Measurements from ENCODE around the gene CSHL1. TPM values are rescaled to one million over a fixed set of nuclear protein-coding genes. Genes with fewer than 3 reads are reported as not detected.
A peak's percentile ranks its signal among the peaks of the same experiment; 100 is the strongest.
"Not testable (repeated sequence)": the region's sequence is repeated elsewhere in the genome, so short reads cannot be mapped to it uniquely, and the experiment has no call there.

Gene CSHL1
- total RNA-seq, 1 experiment from 2014 or later: not detected

DNA sequence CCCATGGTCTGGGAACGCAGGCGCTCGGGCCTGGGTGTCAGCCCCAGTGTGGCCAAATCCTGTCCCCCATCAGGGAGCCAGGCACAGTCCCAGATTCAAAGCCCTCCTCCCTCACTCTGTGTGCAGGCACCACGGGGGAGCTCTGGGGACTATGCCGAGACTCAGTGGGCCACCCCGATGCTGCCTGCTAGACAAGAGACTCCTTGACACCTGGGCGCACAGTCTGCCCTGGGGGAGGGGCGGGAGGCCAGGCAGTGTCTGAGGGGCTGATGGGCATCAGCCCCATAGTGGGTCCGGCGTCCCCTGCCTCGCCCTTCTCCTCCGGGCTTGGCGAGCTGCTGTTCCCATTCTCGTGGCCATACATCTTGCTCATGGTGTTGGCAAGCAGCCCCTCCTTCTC is 29.5 kb upstream of the CSHL1 start:
- DNase-seq (ENCODE audit: low spot score): no peak

DNA sequence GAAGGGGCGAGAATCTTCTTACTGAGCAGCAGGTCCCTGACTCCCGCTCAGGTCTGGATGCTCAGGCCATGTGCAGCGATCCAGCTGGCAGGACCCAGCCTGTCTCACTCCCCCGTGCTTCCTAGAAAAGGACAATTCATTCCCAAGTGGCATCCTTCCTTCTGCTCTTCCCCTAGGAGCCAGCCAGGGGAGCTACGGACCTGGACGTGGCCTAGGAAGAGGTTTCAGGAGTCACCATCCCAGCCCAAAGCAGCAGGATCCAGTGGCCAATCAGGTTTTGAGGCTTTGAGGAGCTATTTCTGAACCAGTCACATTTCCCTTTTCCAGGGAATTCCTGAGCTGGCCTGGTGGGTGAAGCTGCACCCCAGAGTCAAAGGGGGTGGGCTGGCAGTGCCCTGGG is 28.8 kb upstream of the CSHL1 start:
- DNase-seq (ENCODE audit: low spot score): no peak

DNA sequence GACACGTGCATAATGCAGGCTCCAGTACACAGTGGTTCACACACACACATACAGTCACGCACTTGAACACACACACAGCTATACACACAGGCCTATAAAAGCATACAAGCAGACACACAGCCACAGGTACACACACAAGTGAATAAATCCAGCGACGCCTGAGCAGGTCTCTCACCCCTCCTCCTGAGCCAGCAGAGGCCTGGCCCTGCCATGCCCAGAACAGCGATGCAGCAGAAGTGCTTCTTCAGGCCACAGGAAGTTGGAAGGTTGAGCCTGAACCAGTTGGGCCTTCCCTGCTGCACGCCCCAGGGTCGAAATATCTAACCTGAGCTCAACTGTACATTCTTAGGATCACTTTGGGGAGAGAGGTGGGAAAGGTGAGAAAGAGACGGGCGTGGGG is 28.3 kb upstream of the CSHL1 start:
- DNase-seq (ENCODE audit: low spot score): no peak

DNA sequence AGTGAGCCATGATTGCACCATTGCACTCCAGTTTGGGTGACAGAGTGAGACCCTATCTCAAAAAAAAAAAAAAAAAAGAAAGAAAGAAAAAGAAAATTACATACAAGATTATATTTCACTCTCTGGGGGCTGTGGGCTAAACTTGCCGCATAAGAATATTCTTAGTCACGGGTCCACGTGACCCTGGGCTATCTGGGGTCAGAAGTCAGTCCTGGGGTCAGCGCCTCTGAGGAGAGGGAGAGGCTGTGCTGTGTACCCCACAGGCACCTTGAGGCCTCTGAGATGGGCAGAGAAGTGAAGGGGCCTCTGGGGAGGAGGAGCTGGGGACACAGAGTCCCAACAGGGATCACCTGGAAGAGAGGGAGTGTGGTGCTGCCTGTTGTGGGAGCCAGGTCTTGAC is 26.9 kb upstream of the CSHL1 start:
- DNase-seq (ENCODE audit: low spot score): no peak

DNA sequence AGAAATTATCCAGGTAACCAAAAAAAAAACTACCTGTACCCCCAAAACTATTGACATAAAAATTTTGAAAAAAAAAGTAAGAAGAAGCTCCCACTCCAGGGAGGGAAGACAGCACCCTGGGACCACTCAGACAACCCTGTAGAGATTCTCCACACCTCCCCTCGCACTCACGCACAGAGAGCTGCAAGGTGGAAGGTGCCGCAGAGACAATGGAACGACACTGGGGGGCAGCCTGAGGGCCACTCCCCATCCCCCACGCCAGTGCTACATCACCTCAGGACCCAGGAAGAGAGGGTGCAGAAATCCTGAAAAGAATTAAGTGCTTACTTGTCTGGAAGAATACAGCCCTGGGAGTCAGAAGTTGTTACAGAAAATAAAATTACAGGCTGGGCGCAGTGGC is 26.3 kb upstream of the CSHL1 start:
- DNase-seq (ENCODE audit: low spot score): no peak

DNA sequence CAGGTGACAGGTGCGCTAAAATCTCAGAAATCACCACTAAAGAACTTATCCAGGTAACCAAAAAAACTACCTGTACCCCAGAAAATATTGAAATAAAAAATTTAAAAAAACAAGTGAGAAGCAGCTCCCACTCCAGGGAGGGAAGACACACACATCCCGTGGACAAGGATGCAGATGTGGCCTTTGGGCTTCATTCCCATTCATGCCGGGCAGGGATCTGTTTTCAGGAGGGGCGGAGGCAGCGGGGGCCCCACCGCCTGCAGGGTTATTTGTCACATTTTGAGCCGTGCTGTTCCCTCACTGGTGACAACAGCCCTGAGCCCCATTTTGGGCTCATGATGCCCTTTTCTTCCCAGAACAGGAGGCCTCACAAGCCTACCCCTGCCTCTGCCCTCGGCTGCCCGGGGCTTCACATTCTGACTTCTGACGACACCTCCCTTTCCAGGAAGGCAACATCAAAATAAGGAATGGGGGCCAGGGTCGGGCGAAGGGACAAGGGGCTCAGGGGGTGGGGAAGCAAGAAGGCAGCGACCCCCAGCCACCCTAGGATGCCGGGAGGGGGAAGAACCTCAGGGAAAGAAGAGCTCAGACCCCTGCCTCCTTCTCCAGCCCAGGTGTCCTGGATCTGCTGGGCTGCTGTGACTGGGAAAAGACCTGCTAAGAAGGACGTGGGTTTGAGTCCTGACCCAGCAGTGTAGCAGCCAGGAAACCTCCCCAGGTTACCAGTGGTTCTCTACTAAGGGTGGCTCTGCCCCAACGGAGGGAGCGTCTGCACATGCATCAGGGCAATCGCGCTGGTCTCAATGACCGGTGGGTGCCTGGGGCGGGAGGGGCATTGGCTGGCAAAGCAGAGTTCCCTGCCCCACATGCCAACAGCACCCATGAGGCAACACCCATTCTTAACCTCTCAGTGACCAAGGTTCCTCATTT is 23.4 kb upstream of the CSHL1 start:
- DNase-seq (ENCODE audit: low spot score): no peak

DNA sequence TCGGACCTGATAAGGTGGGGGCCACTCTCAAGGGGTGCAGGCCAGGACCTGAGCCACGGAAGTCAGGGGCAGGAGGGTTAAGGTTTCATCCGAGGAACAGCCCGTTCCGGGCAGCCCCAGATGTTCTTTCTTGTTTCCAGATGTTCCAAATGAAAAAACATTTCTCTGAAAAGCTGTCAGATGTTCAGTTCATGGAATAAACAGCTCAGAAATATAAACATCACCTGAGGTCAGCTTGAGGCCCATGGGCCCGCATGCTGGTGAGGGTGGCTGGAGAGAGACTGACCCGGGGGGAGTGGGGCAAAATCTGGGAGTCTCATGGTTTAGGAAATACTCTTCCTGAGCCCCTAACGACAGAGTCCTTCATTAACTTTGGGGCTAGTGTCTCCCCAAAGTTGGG is 22.5 kb upstream of the CSHL1 start:
- no peak for DNase-seq (ENCODE audit: low spot score)

DNA sequence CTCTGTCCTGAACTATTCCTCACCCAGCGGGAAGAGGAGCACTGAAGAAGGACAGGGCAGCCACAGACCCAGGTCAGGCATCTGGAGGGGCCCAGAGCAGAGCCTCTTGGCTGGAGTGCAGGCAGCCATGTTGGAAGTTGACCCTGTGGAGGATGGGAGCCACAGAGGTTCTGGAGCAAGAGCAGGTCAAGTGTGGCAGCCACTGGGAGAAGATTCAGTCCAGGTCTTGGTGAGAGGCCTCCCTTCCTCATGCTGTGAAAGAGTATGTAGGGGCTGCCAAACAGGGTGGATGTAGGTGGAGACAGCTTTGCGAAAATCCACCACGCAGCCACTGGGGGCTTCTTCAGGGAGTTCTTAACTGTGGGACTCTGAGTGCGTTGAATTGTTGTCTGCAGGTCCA is 21.7 kb upstream of the CSHL1 start:
- no peak for DNase-seq (ENCODE audit: low spot score)

DNA sequence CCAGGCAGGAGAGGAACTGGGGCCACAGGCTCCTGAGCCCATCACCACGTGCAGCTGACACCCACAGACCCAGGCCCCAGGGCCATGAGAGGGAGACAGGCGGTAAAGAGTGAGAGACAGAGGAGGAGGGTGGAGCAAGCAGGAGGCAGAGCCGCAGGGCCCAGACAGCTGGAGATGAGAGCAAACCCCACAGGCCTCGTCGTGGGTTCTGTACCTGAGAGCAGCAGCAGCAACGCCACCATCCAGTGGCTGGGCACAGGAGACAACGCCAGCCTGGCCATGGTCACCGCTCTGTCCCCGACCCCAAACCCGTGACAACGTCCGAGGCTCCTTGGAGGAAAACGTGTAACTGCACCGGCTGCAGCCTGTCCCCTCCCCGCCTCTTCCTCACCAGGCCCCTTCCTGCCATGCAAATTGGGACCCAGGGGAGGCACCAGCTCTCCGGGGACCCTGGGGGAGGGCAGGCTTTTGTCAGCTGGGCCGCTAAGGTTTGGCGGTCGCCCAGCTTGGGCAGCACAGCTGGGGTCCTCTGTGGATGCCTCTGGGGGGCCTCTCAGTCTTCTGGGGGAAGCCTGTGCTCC is 21.0 kb upstream of the CSHL1 start, which contains the start of gene CD79B:
Gene CD79B (minus strand): TSS at position 351 of the 581 bp plus-strand sequence. CDS start 70 bp downstream, at position 281.
- no peak for DNase-seq (ENCODE audit: low spot score)

DNA sequence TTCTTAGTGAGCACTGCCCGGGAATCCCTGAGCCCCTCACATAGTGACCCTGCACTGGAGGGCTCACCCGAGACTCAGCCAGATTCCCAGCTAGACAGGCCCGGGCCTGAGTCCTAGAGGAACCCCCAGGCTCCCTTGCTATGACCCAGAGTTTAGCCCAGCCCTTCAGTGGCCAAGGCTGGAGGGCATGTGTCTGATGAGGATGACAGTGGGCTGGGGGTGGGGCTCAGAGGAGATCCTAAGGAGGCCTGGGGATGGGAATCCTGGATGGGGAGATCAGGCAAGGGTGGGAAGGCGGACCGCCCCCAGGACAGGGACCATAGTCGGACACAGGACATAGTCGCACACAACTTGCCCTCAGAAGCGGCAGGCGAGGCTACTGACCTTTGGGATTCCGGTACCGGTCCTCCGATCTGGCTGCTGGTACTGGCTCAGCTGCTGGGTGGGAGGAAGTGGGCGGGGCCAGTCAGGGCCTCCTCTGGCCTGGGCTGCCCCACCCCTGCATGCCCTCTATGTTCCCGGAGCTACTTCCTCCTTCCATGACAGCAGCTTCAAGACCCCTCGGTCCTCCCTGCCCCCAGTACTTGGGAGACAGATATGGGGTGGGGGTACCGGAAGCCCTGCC is 20.0 kb upstream of the CSHL1 start:
- DNase-seq (ENCODE audit: low spot score): no peak

DNA sequence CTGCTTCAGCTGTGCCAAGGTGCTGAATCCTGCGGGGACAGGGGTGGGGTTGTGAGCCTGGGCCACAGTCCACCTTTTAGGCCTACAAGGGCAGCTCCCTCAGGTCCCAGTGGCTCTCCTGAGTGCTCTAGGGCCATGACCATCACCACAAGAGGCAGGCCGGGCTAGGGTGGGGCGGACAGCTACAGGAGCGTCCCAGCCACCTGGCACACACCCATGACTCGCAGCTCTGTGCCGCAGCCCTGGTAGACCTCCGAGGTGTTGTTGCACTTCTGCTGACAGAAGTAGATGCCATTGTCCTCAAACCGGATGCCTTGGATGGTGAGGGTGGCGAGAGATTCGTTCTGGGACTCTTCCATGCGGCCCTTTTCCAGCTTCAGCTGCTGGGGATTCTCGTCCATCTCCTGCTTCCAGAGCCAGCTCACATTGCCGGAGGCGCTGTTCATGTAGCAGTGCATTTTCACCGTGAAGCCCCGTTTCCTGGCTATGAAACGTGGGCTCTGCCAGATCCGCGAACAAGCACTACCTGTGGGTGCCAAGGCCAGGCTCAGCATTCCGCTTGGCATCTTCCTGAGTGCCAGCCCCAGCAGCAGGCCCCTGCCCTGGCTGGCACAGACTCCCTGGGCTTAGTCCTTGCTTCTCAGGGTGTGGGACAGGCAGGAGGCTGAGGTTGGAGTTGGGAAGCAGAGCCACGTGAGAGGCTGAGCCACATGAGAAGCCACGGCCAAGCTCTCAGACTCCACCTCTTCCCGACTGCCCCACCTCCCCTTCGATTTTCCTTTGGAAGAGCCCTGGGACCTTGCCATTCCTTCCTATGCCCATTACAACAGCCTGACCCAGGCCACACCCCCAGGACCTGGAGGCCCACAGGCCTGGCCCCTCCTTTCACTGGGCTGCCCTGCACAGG is 19.1 kb upstream of the CSHL1 start:
- DNase-seq (ENCODE audit: low spot score): no peak

DNA sequence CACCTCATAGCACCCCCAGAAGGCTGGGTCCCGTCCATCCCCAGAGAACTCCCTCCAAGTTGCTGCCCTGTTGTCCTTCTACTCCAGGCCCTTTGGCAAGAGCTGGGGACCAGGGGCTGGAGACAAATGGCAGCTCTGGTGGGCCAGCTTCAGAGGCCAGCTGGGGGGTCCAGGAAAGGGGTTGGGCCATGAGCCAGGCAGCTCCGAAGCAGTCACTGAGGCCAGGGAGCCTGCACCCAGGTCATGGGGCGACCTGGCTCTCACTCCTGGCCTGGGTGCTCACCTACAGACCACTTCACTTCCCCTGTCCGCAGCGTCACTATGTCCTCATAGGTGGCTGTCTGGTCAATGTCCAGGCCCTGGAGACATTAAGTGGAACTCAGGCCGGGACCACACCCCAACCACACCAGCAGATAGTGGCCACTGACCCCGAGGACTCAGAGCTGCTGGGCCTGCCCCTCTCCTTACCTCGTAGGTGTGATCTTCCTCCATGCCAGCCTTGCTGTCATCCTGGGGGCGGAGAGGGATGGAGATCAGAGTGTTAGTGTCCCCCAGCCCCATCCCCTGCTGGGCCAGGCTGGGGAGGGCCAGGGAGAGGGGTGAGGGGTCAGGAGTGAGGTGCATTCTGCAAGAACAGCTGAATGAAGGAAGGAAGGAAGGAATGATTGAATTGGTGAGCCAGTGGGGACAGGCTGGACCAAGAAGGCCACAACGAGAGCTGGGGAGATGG is 18.1 kb upstream of the CSHL1 start:
- DNase-seq (ENCODE audit: low spot score): no peak

DNA sequence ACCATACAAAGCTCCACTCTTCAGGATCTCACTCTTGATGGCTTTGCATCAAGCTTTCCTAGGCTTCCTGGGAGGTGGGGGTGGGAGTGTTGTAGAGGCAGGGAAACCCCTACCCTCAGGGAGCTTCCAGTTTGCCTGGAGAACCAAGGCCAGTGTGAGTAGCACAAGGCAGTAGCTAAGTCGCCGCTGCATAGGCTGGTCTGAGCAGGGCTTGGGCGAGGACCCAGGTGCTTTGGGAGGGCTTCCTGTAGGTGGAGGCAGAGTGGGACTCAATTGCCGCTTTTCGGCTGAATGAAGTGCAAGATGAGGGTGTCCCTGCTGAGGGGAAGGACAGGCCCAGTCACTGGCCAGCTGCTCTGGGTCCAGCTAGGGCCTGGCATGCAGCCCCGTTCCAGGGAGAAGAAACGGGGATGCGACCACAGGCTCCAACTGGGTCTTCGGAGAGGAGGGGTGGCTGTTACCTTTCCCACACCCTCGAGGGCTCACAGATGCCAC is 17.2 kb upstream of the CSHL1 start:
- DNase-seq (ENCODE audit: low spot score): no peak

DNA sequence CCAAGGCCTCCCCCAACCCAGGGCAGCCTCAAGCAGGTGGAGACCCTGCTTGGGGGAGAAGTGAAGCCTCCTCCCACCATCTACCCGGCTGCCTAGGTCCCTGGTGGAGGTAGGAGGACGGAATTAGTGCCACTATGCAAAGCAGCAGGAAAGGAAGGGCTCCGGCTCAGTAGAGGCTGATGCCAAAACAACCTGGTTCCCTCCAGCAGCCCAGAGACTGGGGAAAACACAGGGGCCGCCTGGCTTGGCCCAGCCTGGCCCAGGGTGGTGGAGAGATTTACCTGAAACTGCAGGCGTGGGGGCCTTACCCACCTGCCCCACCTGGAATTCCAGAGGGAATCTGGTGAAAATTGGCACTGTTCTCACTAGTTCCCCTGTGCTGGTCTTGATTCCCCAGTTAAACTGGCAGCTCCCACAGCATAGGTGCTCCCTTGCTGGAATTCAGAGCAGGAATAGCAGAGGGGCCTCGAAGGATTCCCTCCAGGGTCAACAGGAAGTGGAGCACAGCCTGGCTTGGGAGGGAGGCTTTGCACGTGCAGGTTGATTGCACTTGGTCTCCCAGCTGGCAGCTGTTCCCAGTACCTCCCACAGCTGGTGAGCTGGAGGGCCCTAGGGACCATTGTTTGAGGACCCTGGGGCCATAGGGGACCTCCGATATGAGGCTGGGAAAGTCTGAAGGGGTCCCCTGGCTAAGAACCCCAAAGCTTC is 16.6 kb upstream of the CSHL1 start:
- DNase-seq (ENCODE audit: low spot score): no peak

DNA sequence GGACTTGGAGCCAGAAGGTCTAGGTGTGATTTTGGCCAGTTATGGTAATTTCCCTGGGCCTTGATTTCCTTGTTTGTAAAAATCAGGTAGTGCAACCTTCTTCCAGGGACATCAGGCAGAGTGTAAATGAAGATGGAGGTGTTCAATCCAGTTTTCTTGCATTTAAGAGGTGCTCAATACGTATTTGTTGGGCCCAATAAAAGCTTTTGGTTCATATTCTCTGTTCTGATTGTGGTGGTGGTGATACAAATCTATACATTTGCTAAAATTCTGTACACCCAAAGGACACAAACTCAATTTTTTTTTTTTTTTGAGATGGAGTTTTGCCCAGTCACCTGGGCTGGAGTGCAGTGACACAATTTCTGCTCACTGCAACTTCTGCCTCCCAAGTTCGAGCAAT is 15.1 kb upstream of the CSHL1 start:
- no peak for DNase-seq (ENCODE audit: low spot score)

DNA sequence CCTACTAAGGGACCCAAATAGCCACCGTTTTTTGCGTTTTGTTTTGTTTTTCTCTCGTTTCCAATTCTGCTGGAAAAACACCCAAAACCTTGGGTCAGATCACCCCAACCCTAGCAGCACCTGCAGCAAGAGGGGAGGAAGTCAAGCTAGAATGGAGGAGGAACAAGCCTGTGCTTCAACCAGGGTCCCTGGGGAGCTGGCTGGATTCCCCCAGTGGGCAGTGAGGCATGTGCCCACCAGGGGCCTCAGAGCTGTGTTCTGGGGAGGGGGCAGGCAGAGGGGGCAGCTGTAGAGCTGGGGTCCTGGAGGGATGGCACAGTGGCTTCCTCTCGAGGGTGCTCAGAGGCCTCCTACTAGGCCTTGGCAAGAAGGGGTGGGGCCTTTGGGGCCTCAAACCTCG is 14.6 kb upstream of the CSHL1 start:
- DNase-seq (ENCODE audit: low spot score): no peak

DNA sequence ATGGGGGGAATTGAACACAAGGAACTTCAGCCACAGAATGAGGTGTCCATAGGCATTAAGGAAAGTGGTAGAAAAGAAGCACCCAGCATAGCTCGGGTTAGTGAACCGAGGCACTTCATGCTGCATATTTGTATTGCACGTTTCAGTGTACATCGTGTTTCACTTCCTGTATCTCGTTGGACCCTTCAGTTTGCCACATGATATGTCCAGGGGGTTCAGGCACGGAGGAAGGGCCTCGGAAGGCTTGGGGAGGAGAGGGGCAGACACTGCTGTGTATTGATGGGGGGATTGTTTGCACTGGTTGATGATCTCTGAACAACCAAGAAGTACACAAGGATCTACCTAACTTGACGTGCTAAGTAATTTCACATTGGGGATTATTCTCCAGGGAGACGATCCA is 11.3 kb upstream of the CSHL1 start:
- not testable (repeated sequence) for DNase-seq (ENCODE audit: low spot score)

DNA sequence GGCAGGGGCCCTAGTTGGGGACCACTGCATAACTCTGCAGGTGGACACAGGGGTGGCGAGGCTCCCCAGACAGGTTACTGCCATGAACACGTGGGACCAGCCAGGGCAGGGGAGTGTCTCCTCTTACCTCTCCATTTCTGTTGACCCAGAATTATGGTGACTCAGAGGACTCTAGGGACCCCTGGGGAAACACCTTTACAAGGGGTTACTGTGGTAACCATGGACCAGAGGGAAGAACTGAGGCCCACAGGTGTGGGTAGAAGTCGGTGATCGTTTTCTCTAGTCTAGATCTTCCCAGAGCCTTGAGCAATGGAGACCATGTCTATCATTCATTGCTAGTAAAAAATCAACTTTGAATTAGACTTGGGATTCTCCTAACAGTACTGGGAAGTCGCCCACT is 9.7 kb upstream of the CSHL1 start:
- DNase-seq (ENCODE audit: low spot score): not testable (repeated sequence)

DNA sequence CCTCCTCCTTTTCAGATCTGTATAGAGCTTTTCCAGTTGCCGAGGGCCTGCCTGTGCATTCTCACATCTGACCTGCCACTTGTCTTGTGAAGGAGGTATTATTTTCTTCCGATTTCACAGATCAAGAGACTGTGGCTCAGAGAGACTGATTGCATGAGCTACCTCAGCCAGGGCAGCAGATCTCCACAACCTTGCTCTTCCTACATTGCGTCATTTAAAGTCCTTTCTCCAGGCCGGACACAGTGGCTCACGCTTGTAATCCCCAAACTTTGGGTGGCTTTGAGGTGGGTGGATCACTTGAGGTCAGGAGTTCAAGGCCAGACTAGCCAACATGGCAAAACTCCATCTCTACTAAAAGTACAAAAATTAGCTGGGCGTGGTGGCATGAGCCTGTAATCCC is 9.0 kb upstream of the CSHL1 start:
- DNase-seq (ENCODE audit: low spot score): not testable (repeated sequence)

DNA sequence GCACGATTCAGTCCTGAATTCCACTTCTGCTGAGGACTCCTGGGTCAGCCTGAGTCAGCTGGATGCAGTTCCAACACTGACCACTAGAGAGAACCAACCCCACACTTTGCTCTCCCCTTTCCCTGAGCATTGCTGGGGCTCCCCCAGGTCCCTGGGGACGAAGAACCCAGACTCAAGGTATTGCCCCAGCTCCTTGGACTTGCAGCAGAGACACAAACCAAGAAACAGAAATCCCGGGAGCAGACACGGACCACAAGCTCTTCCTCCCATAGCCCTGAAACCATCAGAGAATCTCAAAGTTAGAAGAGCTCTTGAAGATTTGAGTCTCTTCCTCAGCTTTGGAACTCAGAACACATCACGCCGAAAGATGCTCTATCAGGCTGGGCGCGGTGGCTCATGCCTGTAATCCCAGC is 8.3 kb upstream of the CSHL1 start:
- DNase-seq (ENCODE audit: low spot score): peak; percentile 63
